Inflammatory macrophage treated with lipopolysaccharide for 1 hour (primary cell): ENCODE measurements around the gene KRTAP4-9.
"Not testable (repeated sequence)": the region's sequence is repeated elsewhere in the genome, so short reads cannot be mapped to it uniquely, and the experiment has no call there.

ENCODE experiments used
- DNase-seq, 2 donors: peaks; one replicate each; pipeline ENCODE4 v3.0.0-alpha.2; 2020 to 2022

The KRTAP4-9 gene

DNA sequence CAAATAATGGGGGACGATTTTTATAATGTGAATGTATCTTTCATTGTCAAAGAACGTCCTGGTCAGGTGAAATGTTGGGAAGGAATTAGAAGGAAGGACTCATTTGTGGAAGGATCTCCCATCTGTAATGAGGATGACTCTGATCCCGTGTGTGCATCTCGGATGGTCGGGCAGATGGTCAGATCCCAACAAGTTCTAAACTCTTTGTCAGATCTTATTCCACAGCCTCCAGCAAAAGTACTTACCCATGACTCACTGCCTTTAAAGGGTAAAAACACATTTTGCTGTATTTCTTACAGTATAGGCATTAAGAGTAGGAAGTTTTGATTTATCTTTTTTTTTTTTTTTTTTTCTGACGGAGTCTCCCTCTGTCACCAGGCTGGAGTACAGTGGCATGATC, 6.7 kb upstream of the KRTAP4-9 start:
- no peak for DNase-seq

DNA sequence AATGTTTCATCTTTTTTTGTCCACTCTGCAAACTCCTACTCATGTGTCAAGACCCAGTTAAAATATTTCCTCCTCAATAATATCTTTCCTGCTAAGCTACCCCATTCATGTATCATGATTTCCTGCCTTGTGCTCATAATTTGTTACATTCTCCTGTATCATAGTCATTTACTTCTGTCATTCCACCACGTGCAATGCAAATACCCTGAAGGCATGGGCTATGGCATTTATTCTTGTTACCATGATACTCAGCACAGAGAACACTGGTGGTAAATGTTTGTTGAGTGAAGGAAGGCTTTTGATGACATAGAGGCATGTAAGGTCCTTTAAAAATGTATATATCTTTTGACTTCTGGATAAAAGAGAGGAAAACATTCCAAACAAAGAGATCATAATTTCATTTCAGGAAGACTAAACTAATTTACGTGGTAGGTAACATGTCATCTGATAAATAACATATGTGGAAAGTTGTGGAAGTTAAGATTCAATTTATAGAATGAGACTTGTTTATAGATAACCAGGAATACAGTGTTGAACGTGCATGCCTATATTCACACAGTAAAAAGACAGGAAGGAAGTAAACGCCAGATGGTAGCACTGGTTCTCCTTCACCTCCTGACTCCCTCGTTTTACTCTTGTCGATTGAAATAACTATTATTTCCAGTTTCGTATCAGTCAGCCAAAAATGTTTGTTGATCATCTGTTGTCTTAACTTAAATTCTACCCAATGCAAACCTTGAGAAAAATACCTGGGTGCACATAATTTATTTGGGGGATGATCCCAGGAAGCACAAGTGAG, 5.3 kb upstream of the KRTAP4-9 start:
- not testable (repeated sequence) for DNase-seq

DNA sequence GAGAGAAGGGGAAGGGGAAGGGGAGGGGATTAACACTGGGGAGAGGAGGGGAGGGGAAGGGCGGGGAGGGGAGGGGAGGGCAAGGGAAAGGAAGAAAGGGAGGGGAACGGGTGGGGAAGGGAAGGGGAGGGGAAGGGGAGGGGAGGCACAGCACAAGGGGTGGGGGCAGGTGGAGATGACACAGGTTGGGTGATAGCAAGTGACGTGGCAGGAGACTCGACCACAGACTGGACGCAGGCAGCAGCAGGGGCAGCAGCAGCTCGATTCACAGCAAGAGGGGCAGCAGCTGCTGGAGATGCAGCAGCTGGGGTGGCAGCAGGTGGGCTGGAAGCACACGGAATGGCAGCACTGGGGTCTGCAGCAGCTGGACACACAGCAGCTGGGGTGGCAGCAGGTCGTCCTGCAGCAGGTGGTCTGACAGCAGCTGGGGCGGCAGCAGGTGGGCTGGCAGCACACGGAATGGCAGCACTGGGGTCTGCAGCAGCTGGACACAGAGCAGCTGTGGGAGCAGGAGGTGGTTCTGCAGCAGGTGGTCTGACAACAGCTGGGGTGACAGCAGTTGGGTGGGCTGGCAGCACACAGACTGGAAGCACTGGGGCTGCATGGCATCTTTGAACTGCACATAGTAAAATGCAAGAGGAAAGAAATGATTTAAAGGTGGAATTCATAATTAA, 3.5 kb upstream of the KRTAP4-9 start, which contains the start of gene KRTAP4-16:
Gene KRTAP4-16, minus strand, starts transcription at position 624 of the 674 bp plus-strand sequence. Its CDS starts 0 bp downstream, at position 624.
- no peak for DNase-seq

DNA sequence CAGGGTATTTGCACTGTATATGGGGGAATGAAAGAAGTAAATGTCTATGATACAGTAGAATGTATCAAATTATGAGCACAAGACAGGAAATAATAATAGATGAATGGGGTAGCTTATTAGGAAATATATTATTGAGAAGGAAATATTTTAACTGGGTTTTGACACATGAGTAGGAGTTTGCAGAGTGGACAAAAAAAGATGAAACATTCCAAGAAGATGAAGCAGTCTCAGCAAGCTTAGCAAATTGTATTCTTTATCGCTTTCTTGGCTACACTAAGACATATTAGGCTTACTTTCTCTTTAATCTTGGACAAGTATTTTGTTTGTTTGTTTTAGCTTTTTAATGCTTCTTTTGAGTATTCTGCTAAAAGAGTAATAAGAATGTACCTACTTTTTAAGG, 1.3 kb upstream of the KRTAP4-9 start:
- DNase-seq: no peak

- DNase-seq: not testable (repeated sequence)
Measured at GRCh38 chr17:41104386-41105038, 677 bp upstream of the KRTAP4-9 start.

- no peak for DNase-seq
Measured at GRCh38 chr17:41107941-41108450, 2.8 kb downstream of the KRTAP4-9 start.

DNA sequence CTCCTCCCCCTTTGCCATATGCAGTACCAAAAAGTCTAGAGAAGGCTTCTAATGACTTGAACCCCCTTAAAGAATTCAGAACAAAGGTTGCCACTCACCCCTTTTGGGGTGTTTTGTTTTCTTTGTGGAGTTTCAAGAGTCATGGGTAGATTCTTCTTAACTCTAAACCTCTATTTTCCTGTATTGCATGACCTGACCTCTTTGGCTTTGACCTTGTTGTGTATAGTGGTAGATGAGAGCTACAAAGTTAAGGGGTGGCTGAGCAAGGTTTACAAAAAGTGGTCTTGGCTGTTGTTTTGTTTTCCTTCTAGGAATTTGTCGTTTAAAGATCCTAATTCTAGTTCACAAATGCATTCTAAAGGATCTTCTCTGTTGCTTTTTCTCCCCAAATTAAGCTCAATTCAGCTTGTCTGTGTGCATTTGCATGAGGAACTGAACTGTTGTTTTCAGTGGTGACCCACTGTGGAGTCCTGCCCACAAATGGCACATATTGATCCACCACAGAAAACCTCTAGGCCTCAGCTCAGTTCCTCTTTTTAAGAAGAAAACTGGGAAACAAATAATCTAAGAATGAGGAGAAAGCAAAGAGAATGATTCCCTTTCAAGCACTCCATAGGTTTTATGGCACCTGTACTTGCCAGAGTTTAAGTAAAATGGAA, 3.7 kb downstream of the KRTAP4-9 start:
- not testable (repeated sequence) for DNase-seq

- DNase-seq: no peak
Measured at GRCh38 chr17:41111151-41111885, 6.1 kb downstream of the KRTAP4-9 start.

DNA sequence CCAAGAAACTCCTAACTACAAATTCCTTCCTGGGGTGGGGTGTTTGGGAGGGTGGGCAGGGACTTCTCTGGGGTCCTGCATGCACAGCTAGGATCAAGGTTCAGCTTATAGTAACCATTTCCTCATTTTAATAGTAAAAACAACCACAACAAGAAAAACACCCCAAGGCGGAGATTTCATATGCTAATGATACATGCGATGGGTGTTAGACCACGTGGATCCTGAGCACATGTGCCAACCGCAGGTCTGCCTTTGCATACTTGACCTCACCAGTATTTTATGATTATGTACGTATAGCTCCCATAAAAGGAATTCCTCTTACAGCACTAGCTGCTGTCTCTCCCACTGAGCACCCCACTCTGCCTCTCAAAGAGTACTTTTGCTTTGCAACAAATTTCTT, 11.1 kb downstream of the KRTAP4-9 start:
- DNase-seq: peak; percentile 3 to 20

DNA sequence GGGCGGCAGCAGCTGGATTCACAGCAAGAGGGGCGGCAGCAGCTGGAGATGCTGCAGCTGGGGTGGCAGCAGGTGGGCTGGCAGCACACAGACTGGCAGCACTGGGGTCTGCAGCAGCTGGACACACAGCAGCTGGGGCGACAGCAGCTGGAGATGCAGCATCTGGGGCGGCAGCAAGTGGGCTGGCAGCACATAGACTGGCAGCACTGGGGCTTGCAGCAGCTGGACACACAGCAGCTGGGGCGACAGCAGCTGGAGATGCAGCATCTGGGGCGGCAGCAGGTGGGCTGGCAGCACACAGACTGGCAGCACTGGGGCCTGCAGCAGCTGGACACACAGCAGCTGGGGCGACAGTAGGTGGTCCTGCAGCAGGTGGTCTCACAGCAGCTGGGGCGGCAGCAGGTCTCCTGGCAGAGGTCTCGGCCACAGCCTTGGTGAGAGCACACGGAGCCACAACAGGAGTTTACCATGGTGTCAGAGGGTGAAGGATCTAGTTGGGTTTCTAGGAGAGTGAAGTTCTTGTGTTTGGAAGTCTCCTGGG, 12.7 kb downstream of the KRTAP4-9 start, which contains the start of gene KRTAP4-11:
Gene KRTAP4-11, minus strand, starts transcription at position 528 of the 541 bp plus-strand sequence. Its CDS starts 58 bp downstream, at position 470.
- not testable (repeated sequence) for DNase-seq

DNA sequence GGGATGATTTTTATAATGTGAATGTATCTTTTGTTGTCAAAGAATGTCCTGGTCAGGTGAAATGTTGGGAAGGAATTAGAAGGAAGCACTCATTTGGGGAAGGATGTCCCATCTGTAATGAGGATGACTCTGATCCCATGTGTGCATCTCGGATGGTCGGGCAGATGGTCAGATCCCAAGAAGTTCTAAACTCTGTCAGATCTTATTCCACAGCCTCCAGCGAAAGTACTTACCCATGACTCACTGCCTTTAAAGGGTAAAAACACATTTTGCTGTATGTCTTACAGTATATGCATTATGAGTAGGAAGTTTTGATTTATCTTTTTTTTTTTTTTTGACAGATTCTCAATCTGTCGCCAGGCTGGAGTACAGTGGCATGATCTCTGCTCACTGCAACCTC, 13.5 kb downstream of the KRTAP4-9 start:
- DNase-seq: no peak

GRCh38 chr17:41119696-41120690, 14.8 kb downstream of the KRTAP4-9 start:
- DNase-seq: not testable (repeated sequence)

DNA sequence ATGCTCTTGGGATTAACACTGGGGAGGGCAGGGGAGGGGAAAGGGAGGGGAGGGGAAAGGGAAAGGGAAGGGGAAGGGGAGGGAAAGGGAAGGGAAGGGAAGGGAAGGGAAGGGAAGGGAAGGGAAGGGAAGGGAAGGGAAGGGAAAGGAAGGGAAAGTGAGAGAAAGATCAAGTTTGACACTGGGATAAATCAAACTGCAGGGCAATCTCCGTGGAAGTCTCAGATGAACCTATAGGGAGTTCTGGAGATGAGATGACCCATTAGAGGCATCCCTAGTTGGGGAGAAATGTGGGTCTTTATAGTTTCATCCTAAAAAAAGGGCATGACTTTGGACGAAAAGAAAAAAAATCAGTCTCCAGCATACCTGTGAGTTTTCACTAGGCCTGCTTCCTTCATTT, 16.6 kb downstream of the KRTAP4-9 start:
- DNase-seq: no peak

DNA sequence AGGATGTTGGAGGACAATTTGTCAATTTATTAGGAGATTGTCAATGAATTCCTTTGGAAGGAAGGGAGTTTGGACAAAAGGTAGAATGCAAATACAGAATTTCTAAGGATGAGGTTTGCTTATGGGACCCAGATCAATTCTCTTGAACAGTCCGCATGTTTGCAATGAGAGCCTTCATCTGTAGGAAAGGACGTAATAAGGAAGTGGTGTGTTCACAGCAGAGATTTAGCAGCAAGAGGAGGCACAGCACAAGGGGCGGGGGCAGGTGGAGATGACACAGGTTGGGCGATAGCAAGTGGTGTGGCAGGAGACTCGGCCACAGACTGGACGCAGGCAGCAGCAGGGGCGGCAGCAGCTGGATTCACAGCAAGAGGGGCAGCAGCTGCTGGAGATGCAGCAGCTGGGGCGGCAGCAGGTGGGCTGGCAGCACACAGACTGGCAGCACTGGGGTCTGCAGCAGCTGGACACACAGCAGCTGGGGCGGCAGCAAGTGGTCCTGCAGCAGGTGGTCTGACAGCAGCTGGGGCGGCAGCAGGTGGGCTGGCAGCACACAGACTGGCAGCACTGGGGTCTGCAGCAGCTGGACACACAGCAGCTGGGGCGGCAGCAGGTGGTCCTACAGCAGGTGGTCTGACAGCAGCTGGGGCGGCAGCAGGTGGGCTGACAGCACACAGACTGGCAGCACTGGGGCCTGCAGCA, 18.3 kb downstream of the KRTAP4-9 start:
- not testable (repeated sequence) for DNase-seq

DNA sequence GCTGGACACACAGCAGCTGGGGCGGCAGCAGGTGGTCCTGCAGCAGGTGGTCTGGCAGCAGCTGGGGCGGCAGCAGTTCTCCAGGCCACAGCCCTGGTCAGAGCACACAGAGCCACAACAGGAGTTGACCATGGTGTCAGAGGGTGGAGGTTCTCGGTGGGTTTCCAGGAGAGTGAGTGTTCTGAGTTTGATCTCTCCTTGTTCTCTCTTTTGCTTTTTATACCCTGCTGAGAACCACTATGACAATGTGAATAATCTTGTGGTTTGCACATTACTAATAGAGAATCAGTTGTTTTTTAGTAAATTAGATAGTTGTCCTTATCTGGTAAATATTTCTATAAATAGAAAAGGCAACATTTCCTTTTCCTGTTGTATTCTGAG, 18.8 kb downstream of the KRTAP4-9 start, which contains the start of gene KRTAP4-12:
Gene KRTAP4-12, minus strand, starts transcription at position 192 of the 381 bp plus-strand sequence. Its CDS starts 60 bp downstream, at position 132.
- not testable (repeated sequence) for DNase-seq

DNA sequence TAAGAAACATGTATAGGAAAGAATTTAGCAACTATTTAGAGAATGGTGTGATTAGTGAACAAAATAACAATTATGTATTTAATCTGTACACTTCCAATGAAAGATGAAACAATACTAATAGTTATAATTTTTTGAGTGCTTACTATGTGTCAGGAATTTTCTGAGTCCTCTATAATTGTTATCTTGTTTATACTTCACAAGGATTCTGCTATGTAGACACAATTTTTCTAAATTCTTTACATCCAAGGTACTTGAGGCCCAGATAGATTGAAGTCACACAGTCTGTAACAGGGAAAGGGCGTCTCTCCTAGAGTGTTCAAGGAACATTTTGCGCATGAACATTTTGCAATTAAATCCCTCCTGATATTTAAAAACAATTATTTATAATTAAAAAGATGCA, 19.9 kb downstream of the KRTAP4-9 start:
- DNase-seq: no peak

GRCh38 chr17:41126412-41126811, 21.2 kb downstream of the KRTAP4-9 start:
- no peak for DNase-seq

DNA sequence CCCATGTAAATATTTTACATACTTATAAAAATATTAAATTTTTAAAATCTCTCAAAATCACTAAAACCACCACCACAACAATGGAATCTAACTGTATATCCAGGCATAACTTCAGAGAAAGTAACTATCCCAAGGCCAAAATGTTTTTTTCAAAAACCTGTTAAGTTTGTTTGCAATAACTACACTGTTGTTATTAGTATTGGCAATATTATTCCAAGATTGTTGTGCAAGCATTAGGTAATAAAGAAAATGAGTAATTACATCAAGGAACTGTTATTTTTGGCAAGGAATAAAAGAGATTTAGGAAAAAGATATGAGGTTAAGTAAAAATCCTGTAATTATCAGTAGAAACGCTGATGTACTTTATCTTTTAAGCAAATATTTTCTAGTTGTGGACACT, 22.2 kb downstream of the KRTAP4-9 start:
- DNase-seq: no peak

- no peak for DNase-seq
Measured at GRCh38 chr17:41131979-41132378, 26.8 kb downstream of the KRTAP4-9 start.
